HG03103 (cell line): ENCODE data around the gene FOXO3.
A peak's percentile ranks its signal among the peaks of the same experiment; 100 is the strongest.

Experiments
- ATAC-seq: cut with Tn5 transposase; IDR thresholded peaks from one replicate; pipeline ENCODE4 v1.9.1; 2021; ENCODE audit warnings: low read depth; ENCODE audit not compliant: unreplicated experiment

Gene FOXO3

DNA sequence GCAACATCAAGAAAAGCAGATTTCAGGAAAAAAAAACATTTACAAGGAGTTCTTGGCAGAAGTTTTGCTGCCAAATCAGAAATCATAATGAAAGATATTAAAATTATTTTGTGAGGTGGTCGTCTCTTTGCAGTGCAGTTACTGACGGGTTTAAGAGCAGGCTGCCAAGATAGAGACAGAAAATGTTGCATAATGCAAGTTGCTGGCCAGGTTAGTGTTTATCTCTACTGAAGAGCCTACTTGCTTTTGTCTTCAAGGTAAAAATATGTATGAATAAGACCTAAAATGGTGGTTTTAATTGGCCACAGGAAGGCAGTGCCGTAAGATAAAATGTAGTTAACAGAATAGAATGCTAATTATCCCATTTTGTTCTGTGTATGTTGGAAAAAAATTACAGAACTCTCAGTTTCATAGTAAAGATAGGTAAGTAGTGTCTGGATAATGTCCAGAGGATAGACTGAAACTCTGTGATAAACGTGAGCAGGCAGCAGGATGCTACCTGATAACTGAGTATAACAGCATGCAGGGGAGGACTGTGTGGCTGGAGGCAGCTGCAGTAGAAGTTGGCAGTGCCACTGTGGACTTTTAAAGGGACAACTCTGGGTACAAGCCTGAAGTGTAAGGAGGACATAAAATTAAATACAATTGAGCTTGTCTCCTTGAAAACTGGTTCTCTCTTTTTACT, 13.9 kb downstream of the FOXO3 start:
- ATAC-seq: no peak

DNA sequence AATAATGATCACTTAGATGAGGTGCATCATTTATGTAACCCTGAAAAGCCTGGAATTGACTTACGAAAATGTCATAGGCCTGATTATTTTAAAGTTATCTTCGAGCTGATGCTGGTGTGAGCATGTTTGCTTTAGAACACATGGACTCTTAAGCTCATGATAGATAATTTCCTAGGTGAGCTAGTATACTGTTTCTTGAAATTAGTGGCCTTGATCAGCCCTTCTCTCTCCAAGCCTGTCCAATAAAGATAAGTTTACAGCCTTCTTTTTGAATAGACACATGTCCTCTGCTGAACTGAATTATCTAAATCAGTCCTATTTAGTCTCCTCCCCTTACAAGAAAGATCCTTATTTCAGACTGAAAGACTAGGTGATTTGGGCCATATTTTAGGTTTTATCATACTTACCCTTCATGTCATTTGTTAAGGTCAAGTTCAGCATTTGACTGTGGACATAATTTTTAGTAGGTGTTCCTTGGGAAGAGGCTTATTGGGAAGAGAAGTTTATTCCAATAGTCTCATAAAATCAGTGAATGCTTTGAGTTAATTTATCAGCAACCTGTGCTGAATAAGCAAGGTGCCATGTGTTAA, 15.3 kb downstream of the FOXO3 start:
- no peak for ATAC-seq

DNA sequence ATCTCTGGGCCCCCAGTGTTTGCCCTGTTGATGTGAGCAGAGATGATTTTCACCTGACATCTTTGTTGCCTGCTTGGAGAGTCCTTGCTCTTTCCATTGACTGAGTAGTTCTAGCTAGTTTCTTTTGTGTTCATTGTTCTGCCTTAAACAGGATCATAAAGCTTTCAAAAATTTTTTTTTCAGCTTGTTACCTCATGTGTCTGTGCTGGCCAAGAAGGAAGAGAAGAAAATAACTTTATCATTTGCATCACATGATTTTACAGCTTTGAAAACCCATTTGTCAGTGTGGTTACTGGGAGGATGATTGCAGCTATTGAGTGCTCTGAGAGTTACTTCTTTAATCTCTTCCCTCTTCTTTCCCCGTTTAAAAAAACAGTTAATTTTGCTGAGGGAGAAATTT, 16.0 kb downstream of the FOXO3 start:
- ATAC-seq: no peak

- no peak for ATAC-seq
Observed at GRCh38 chr6:108578166-108578565, 17.4 kb downstream of the FOXO3 start.

DNA sequence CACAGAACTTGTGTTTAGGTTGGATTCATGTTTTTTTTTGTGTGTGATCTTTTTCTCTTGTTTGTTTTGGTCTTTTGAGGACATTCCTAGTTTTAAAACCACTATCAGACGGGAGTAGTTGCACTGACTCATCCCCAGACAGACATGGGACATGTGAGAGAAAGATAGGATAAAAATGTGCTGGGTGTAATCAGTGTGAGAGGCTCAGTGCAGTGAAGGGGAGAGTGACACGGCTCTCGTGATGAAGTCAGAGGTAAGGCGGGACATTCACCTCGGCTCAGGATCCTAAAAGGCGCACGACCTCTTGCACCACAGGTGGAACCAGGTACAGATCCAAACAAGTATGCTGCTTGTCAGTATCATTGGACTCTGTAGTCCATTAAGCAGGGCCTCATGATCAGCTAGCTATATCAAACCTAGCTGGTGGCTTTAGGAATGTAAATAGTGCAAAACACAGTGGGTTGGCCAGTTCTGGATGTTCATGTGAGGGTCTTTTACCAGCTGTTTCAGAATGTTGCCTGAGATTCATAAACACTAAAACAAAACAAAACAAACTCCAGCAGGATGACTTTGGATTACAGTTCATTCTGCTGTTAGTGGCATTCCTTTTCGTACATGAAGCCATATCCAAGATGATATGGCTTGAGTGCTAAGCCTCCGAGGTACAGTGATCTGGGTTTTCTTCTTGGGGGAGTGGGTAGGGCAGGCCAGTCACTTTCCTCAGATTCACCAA, 18.0 kb downstream of the FOXO3 start:
- no peak for ATAC-seq

DNA sequence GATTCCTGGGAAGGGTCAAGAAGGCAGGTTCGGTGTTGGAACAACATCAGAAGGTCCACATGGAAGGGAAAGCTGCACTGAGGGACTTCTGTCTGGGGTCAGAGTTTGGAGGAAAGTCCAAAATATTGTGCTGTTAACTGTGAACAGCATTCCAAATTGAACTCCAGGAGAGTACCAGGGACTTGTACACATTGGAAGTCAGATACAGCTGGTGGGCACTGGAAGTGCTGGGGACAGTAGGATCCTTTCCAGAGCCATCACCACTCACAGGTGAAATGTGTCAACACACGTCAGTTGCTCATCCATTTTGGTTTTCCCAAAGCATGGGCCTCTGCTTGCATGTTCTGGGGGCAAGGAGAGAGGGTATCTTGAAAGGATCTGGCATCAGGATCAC, 18.6 kb downstream of the FOXO3 start:
- no peak for ATAC-seq

DNA sequence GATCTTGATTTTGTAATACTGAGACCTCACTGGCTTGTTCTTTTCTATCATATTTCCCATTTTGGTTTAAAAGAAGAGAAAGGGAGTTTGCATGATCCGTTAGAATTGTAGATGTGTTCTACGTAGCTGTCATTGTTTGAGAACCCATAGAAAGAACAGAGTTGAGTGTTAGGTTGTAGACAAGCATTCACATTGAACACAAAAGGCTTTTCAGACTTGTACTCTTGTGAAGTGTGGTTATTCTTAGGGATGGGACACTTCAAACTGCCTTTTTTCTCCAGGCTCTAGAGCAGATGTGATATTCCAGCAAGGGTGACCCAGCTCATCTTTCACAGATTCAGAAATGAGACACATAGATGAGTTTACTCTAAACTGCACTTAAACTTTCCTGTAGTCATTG, 19.9 kb downstream of the FOXO3 start:
- ATAC-seq: no peak

DNA sequence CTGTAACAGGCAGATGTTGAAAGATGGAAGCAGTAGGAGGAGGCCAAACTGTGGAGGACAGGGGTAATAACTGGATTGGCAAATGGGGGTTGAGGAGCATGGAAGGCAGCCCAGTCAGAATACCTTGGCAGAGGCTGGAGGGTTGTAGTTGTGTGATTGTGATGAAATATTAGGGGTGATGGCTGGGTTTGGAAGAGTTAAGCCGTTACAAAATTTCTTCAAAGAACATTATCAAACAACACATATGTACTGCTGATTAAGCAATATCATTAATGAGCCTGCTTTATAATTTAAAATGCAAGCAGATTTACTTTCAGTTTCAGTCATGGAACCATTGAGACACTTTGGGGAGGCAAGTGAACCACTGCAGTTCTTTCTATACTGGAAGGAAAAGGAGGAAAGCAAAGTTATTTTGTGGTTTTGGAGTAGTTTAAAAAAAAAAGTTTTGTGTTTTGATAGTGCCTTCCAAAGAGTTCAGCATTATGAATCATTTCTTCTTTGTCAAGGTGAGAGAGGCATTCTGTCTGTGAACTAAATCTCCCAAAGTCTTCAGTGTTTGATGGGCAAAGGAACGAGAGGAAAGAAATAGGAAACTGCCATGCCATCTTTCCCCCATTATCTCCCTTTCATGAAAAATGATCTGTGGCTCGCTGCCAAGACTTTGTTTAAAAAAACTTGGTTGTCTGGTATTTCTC, 20.7 kb downstream of the FOXO3 start:
- ATAC-seq: no peak

- no peak for ATAC-seq
Observed at GRCh38 chr6:108581932-108582475, 21.3 kb downstream of the FOXO3 start.

- ATAC-seq: no peak
Observed at GRCh38 chr6:108582618-108583017, 21.9 kb downstream of the FOXO3 start.

DNA sequence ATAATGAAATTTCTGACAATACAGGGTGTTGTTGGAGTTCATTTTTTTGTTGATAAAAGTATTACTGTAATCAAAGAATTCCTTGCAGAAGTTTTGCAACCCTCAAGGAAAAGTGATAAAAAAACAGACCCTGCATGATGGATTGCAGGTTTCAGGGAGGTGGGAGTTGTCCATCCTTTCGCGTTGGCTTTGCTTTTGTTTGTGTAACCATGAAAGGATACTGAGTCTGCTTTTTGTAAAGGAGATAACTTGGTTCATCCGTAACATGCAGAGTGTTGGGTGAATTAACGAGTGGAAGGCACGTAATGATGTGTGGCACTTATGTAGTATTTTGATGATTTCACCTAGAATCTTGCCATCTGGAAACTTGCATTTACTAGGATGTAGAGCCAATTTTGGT, 23.6 kb downstream of the FOXO3 start:
- ATAC-seq: no peak

DNA sequence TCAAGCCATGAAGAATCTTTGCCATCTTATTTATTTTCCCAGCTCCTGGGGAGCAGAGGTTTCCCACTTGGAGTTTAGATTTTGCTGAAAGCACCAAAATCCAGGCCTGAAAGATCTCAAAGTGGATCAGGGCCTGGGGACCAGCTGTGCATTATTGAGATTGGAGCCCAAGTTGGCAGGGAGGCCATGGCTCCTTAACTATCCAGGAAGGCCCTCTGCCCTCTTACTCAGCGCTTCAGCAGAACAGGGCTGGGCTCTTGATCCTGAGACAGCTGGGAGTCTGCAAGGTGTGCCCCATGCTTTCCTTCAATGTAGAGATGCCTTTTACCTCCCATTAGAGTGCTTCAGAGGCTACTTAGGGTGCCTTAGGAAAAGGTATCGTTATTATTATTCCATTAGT, 24.6 kb downstream of the FOXO3 start:
- ATAC-seq: no peak

DNA sequence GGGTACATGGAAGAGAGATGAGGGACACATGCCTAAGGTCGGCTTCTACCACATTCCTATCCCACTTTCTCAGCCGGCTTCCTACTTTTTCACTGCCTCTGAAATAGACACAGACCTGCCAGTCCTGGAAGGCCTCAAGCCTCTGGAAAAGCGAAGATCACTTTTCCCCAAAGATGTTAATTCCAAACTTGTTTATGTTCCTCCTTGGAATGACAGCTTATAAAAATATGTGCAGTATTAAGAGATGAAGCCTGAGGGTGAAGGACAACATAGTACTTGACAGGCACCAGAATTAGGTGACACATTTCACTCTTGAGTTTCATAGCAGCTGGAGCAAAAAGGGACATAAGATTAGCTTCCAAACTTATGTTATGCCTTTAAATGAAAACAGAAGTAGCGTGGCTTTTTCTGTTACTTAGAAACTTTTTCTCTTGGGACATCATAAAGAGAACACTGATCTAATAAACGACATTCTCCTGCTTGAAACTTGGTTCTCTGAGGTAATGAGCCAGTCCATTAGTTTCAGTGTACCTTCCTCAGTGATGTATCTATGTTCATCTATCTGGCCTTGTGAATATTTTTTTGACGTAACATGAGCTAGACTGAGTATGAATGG, 25.3 kb downstream of the FOXO3 start:
- no peak for ATAC-seq

- no peak for ATAC-seq
Observed at GRCh38 chr6:108587258-108588059, 26.7 kb downstream of the FOXO3 start.

GRCh38 chr6:108588586-108588985, 27.9 kb downstream of the FOXO3 start:
- ATAC-seq: no peak

DNA sequence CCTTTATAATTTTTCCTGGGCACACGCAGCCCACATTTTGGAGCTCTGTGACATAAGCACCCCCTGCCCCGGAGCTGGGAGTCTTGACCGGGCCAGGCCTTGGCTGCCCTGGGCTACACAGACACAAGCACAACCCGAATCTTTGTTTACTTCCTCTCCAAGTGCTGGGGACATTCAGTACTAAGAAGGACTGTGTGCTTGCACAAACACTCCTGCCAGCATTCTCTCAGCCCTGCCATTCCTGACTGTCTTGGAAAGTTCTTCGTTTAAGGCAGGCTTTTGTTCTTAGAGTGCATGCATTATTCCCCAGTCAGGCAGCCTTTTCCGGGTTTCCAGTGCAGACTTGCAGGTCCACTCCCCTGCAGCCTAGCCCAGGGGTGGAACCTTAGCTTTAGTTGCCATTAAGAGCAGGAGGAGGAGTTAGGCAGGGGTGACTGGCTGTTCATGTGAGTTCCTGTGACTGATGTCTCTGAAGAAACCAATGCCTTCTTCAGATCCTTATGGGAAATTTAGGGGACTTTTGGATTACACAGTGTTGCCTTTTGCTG, 28.6 kb downstream of the FOXO3 start:
- no peak for ATAC-seq

DNA sequence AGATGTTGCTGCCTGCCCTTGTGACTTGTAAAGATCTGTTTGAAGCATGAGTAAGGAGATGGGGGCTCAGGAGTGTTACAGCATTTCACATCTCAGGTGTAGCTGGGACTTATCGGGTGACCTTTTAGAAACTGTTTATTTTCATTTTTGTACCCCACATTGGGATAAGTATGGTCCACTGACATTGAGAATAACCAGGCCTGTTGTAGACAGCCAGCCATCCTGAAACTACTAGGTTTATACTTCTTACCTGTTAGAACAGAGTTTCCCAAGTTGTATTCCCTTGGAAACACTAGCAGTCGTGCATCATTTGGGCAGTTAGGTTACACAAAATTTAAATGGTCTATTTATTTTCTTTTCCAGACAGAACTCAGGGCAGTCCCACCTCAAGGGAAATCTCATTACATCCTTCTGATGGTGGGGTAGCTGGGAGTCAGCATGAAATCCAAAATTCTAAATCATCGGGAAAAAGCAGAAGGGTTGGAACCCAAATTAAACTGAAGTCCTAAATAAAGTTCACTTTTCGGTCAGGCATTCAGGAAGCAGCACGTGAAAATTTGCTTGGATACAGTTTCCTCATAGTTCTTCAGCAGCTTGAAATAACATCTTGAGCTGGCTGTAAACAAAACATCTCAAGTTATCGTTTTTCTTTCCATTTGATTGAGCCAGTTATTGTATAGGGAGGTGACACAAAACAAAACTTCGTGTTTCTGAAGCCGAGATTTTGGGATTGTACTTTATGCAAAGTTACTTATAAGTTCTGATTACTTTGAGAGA, 30.5 kb downstream of the FOXO3 start:
- no peak for ATAC-seq

DNA sequence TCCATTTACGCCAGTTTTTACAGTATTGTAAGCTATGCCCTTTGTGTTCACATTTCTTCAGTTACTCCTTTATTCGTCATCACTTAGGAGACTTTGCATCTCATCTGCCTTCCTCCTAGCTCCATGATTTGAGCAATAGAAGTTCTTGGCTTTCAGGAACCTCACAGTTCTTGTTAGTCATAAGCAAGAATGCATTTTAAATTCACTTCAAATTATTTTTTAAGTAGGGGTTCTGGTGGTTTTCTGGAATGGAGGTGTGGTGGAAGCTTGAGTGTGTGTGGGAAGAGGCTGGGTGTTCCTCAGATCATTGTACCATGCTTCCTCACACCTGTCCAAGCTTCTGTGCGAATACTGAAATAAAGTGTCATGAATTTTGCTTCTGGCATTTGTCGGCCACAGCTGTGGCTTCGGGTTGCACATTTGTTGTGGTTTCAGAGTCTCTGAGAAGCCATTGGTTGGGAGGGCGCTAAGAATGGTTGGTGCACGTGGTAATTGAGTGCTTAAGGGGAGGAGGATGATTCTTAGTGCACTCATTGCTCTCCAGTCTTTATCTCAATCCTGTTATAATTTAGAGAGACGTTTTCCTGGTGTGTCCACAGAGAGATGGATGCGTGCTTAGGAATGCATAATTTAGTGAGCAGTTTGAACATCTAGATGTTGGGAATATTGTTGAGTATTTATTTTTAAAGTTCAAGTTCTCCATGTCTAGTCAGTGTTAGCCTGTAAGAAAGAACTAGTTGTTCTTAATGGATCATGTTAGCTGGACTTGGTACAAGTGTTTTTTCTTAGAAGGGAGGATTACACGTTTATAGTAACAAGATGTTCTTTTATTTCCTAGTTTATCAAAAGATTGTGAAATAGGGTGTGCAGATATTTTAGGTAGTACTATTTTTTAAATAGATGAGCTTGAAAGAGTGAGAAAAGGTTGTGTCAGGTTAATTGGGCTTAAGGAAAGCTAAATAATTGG, 31.9 kb downstream of the FOXO3 start:
- peak; percentile 89 for ATAC-seq
